ENCODE measurements around the gene NUP205. TPM values are rescaled to one million over a fixed set of nuclear protein-coding genes. Genes with fewer than 3 reads are reported as not detected.

NUP205 gene
- total RNA-seq, 1 experiment from 2014 or later, result 91.0 TPM

- Histone ChIP-seq H3K9ac (ENCODE audit: low read length) (no peak overlapping the region), H3K9me3 (ENCODE audit: control insufficient read depth in 1 of 2, insufficient read depth in 1 of 2, low read depth in 1 of 2, low read length in 2 of 2) (no peaks in the 10 kb centered on the region), H3K36me3 (ENCODE audit: control insufficient read depth in 1 of 2, insufficient read depth in 2 of 2, low read length in 2 of 2) (no peaks in the 10 kb centered on the region), H2AFZ (ENCODE audit: low read depth, low read length, poor library complexity, severe bottlenecking) (peak overlapping the region; percentile 80), H3K4me3 (replicated peaks in 1 of 2; ENCODE audit: low read depth in 1 of 2, low read length in 2 of 2) (no peak overlapping the region), H3K79me2 (ENCODE audit: insufficient read depth, low read length) (peaks cover 24% of the 10 kb centered on the region), H3K4me1 (ENCODE audit: control insufficient read depth in 1 of 2, insufficient read depth in 2 of 2, low read length in 2 of 2) (peaks cover 16 to 37% of the 10 kb centered on the region in 2 experiments), H3K27me3 (ENCODE audit: insufficient read depth, low read length) (no peaks in the 10 kb centered on the region), H3K9me2 (ENCODE audit: insufficient read depth) (no peaks in the 10 kb centered on the region), H3K4me2 (ENCODE audit: low read length) (no peak overlapping the region), H3K27ac (ENCODE audit: low read depth, low read length) (no peak overlapping the region; the same call in 1 of the 2 replicates), H4K20me1 (ENCODE audit: insufficient read depth) (peaks cover 4% of the 10 kb centered on the region; the same call in 1 of the 2 replicates)
- ChIA-PET POLR2A (no interaction called here), RAD21 (ENCODE audit: low non-redundant PET in 1 of 2, low total read pairs in 2 of 2, uncharacterized antibody in 2 of 2, unreplicated experiment in 2 of 2) (no interaction called here), CTCF (interaction anchor here (2.3 kb wide), 1 partner anchor 133 kb away, joined by 4 read pairs; no protein-coding TSS in a partner anchor)
- TF ChIP-seq POLR2AphosphoS5 (IDR thresholded peaks at IDR 0.05; ENCODE audit: low read depth, low read length), result no peak
- peak; percentile 51 to 81 (median 57); a peak in 5 of 6 replicates for TF ChIP-seq CTCF (IDR thresholded peaks at IDR 0.05 in 2 of 3, conservative IDR thresholded peaks at IDR 0.05 in 1 of 3; ENCODE audit: borderline replicate concordance in 1 of 3, insufficient read depth in 1 of 3, low read depth in 2 of 3, low read length in 2 of 3)
- no peak for TF ChIP-seq SRF (IDR thresholded peaks at IDR 0.05; ENCODE audit: low read depth)
- no peak for TF ChIP-seq ZBTB33 (IDR thresholded peaks at IDR 0.05; ENCODE audit: extremely low read depth, insufficient replicate concordance, low read length)
- peak; percentile 35; the same call in 1 of the 2 replicates for TF ChIP-seq CBX3 (IDR thresholded peaks at IDR 0.05; ENCODE audit: low read depth)
- peak; percentile 55; the same call in 1 of the 2 replicates for TF ChIP-seq CEBPB (IDR thresholded peaks at IDR 0.05; ENCODE audit: low read depth)
- TF ChIP-seq FOSL1 (IDR thresholded peaks at IDR 0.05; ENCODE audit: low read depth), result no peak
- TF ChIP-seq ZFX (IDR thresholded peaks at IDR 0.05), result no peak
- TF ChIP-seq ZNF274 (IDR thresholded peaks at IDR 0.05; ENCODE audit: low read depth, low read length), result no peak
- TF ChIP-seq SIN3A (IDR thresholded peaks at IDR 0.05; ENCODE audit: low read depth), result no peak
- peak; percentile 19; the same call in 1 of the 2 replicates for TF ChIP-seq MAX (IDR thresholded peaks at IDR 0.05)
- peak; percentile 77 for TF ChIP-seq RAD21 (IDR thresholded peaks at IDR 0.05; ENCODE audit: low read depth)
- TF ChIP-seq POLR2A (IDR thresholded peaks at IDR 0.05; ENCODE audit: borderline replicate concordance, extremely low read depth, insufficient read depth, insufficient read length), result no peak
- ATAC-seq (peak; percentile 29), DNase-seq (ENCODE audit: low read depth, low spot score) (peak; percentile 78)
- no TSS peak for BruUV-seq (replicated peaks)
- intact Hi-C loops (cut with micrococcal nuclease), result loop anchor here (1.0 kb wide), 1 partner anchor 133 kb away; no protein-coding TSS in a partner anchor
Measured at GRCh38 chr7:135512135-135512887, 45.4 kb upstream of the NUP205 start.
